Astrocyte (in vitro differentiated cells and primary cell): ENCODE results near the gene TIMM29.

Experiments
- CTCF ChIP-seq: IDR thresholded peaks from 2 replicates; pipeline ENCODE4 v1.5.1; 2011; ENCODE audit warnings: low read depth, mild to moderate bottlenecking, inconsistent platforms, low read length, moderate library complexity; ENCODE audit not compliant: insufficient read depth
- EZH2 ChIP-seq: IDR thresholded peaks from 2 replicates; pipeline ENCODE4 v1.6.1; 2012; ENCODE audit warnings: mild to moderate bottlenecking, low read length, inconsistent platforms; ENCODE audit not compliant: insufficient read depth

GRCh38 chr19:10896851-10897526 is 31.6 kb upstream of the TIMM29 start:
- no peak for TF ChIP-seq CTCF
- no peak for TF ChIP-seq EZH2
